GM18519 (cell line): Measurements from ENCODE around the gene ZNF730.
"Not testable (repeated sequence)": the region's sequence is repeated elsewhere in the genome, so short reads cannot be mapped to it uniquely, and the experiment has no call there.

Experiments
- ATAC-seq: cut with Tn5 transposase; IDR thresholded peaks from one replicate; pipeline ENCODE4 v1.9.1; 2021; ENCODE audit warnings: mild to moderate bottlenecking, moderate library complexity; ENCODE audit not compliant: unreplicated experiment, low FRiP score

The ZNF730 gene

GRCh38 chr19:23116802-23117571, at the start of gene ZNF730:
Gene ZNF730 (plus strand): TSS chr19:23117025. CDS start chr19:23117174, 149 bp downstream.
- ATAC-seq: no peak

- ATAC-seq: no peak
Observed at GRCh38 chr19:23070353-23071146, 46.3 kb upstream of the ZNF730 start.

- no peak for ATAC-seq
Observed at GRCh38 chr19:23071147-23071511, 45.7 kb upstream of the ZNF730 start.

GRCh38 chr19:23075031-23075733, 41.6 kb upstream of the ZNF730 start:
- no peak for ATAC-seq

- not testable (repeated sequence) for ATAC-seq
Observed at GRCh38 chr19:23077776-23078175, 39.0 kb upstream of the ZNF730 start.

GRCh38 chr19:23093832-23094231, 23.0 kb upstream of the ZNF730 start:
- ATAC-seq: no peak

GRCh38 chr19:23095418-23095817, 21.4 kb upstream of the ZNF730 start:
- ATAC-seq: no peak

- ATAC-seq: no peak
Observed at GRCh38 chr19:23098286-23098685, 18.5 kb upstream of the ZNF730 start.

- no peak for ATAC-seq
Observed at GRCh38 chr19:23098988-23099387, 17.8 kb upstream of the ZNF730 start.

GRCh38 chr19:23099966-23100365, 16.9 kb upstream of the ZNF730 start:
- ATAC-seq: no peak

GRCh38 chr19:23101241-23101640, 15.6 kb upstream of the ZNF730 start:
- no peak for ATAC-seq

GRCh38 chr19:23118400-23118799, 1.6 kb downstream of the ZNF730 start:
- ATAC-seq: no peak

GRCh38 chr19:23134211-23134610, 17.4 kb downstream of the ZNF730 start:
- not testable (repeated sequence) for ATAC-seq

- no peak for ATAC-seq
Observed at GRCh38 chr19:23145617-23146415, 29.0 kb downstream of the ZNF730 start.

GRCh38 chr19:23160766-23161165, 43.9 kb downstream of the ZNF730 start:
- ATAC-seq: no peak

- not testable (repeated sequence) for ATAC-seq
Observed at GRCh38 chr19:23168286-23168685, 51.5 kb downstream of the ZNF730 start.

- ATAC-seq: no peak
Observed at GRCh38 chr19:23183251-23183650, 66.4 kb downstream of the ZNF730 start.

- ATAC-seq: no peak
Observed at GRCh38 chr19:23190341-23190740, 73.5 kb downstream of the ZNF730 start.
